Mesothelial cell of epicardium (in vitro differentiated cells): ENCODE data around the gene PIGA. TPM values are rescaled to one million over a fixed set of nuclear protein-coding genes. Genes with fewer than 3 reads are reported as not detected.

Source experiments
- total RNA-seq: library from RNA; stranded (reverse); gene quantifications from 3 replicates; pipeline ENCODE4 v1.2.1, GENCODE V29; 2021

Gene PIGA
- total RNA-seq, 1 donor from 2014 or later = 16.6 TPM

Other genes starting within 250 kb of the PIGA start
- 1.3 to 2.1 TPM (median 1.3 TPM) in 3 replicates for gene ASB9, start 65.4 kb downstream of the PIGA start, total RNA-seq
- gene ASB11, start 19.9 kb downstream of the PIGA start, total RNA-seq = not detected in 3 replicates
- 0.40 to 1.1 TPM (median 0.70 TPM) in 3 replicates for gene VEGFD, start 48.9 kb upstream of the PIGA start, total RNA-seq
- gene PIR, start 157.8 kb upstream of the PIGA start, total RNA-seq = 27.6 to 28.8 TPM (median 28.7 TPM) in 3 replicates
- gene BMX, start 165.3 kb upstream of the PIGA start, total RNA-seq = not detected in 3 replicates